Adrenal gland (tissue), 5 donors: ENCODE results near the gene ALOX15.

Source experiments
- POLR2A ChIP-seq, 2 donors: fragments of 450-650 bp; IDR thresholded peaks; one replicate each; pipeline ENCODE4 v1.6.1; 2017; ENCODE audit warnings: antibody characterized with exemption in 2 of 2, mild to moderate bottlenecking in 2 of 2, moderate library complexity in 1 of 2
- TF ChIP-seq, protein P1 (sequence below), 6 experiments: fragments of 450-650 bp in 4 of 6; fragments of 200-600 bp in 2 of 6; sonication (generic) in 1 of 6; IDR thresholded peaks; 1 replicate in 5 of 6; 2 replicates in 1 of 6; pipeline versions ENCODE4 v1.5.1 to v1.8.0; 2016 to 2021; ENCODE audit warnings: antibody characterized with exemption in 6 of 6, mild to moderate bottlenecking in 2 of 6, moderate library complexity in 1 of 6
- donor health status: DM: no; HTN: no; CAD: no.

DNA sequence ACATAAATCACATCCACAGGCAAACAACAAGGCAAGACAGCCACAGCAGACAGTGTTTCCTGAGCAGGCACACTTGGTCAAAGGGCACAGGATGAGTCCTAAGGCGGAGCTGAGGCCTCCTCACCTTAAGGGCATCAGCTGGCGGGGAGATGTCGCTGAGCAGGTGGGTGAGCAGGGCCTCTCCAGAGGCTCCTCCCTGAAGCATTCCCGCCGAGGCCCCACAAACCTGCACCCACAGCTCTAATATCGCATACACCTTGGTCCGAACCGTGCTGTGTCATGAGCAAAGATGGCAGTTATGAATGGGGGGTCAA is 33.2 kb upstream of the ALOX15 start:
- TF ChIP-seq, protein P1, sequence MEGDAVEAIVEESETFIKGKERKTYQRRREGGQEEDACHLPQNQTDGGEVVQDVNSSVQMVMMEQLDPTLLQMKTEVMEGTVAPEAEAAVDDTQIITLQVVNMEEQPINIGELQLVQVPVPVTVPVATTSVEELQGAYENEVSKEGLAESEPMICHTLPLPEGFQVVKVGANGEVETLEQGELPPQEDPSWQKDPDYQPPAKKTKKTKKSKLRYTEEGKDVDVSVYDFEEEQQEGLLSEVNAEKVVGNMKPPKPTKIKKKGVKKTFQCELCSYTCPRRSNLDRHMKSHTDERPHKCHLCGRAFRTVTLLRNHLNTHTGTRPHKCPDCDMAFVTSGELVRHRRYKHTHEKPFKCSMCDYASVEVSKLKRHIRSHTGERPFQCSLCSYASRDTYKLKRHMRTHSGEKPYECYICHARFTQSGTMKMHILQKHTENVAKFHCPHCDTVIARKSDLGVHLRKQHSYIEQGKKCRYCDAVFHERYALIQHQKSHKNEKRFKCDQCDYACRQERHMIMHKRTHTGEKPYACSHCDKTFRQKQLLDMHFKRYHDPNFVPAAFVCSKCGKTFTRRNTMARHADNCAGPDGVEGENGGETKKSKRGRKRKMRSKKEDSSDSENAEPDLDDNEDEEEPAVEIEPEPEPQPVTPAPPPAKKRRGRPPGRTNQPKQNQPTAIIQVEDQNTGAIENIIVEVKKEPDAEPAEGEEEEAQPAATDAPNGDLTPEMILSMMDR (IDR thresholded peaks at IDR 0.05), result no peak
- no peak for TF ChIP-seq POLR2A (IDR thresholded peaks at IDR 0.05)
